H1 (cell line): Measurements from ENCODE around the gene TSPEAR.

Source experiments
- CEBPB ChIP-seq: IDR thresholded peaks from 2 replicates; pipeline ENCODE4 v1.6.1; 2012; ENCODE audit warnings: low read depth, low read length
- CTCF ChIP-seq, 3 experiments: IDR thresholded peaks; 1 replicate in 2 of 3; 2 replicates in 1 of 3; pipeline versions ENCODE4 v1.5.1 to v1.6.1; 2011; ENCODE audit warnings: low read length in 3 of 3, mild to moderate bottlenecking in 3 of 3, inconsistent platforms in 2 of 3, low read depth in 1 of 3, moderate library complexity in 1 of 3; ENCODE audit not compliant: insufficient read depth in 1 of 3; ENCODE audit errors: control extremely low read depth in 1 of 3
- MAFK ChIP-seq: IDR thresholded peaks from 2 replicates; pipeline ENCODE4 v1.6.1; 2012; ENCODE audit warnings: low read depth, mild to moderate bottlenecking, improper control_type of control experiment, low read length
- POLR2A ChIP-seq, 2 experiments: IDR thresholded peaks; 1 replicate in 1 of 2; 2 replicates in 1 of 2; pipeline ENCODE4 v1.6.1; 2011; ENCODE audit warnings: low read depth in 2 of 2, low read length in 2 of 2, mild to moderate bottlenecking in 2 of 2; ENCODE audit errors: control extremely low read depth in 1 of 2
- POLR2AphosphoS5 ChIP-seq: IDR thresholded peaks from 2 replicates; pipeline ENCODE4 v1.6.1; 2011; ENCODE audit warnings: low read depth, low read length
- SIRT6 ChIP-seq: IDR thresholded peaks from one replicate; pipeline ENCODE4 v1.7.1; 2012; ENCODE audit warnings: low read length, inconsistent platforms
- SP1 ChIP-seq: IDR thresholded peaks from 2 replicates; pipeline ENCODE4 v1.6.1; 2011; ENCODE audit warnings: low read depth, low read length
- YY1 ChIP-seq: IDR thresholded peaks from 2 replicates; pipeline ENCODE4 v1.6.1; 2011; ENCODE audit warnings: low read depth, mild to moderate bottlenecking, low read length

- TF ChIP-seq CTCF (IDR thresholded peaks at IDR 0.05; ENCODE audit: control extremely low read depth in 1 of 3, insufficient read depth in 1 of 3, low read depth in 1 of 3, low read length in 3 of 3) (no peak), CEBPB (no peak), YY1 (no peak), MAFK (no peak), SP1 (no peak), SIRT6 (no peak), POLR2AphosphoS5 (no peak), POLR2A (IDR thresholded peaks at IDR 0.05; ENCODE audit: control extremely low read depth in 1 of 2, low read depth in 2 of 2, low read length in 2 of 2) (no peak)
Observed at GRCh38 chr21:44477131-44477530, 234.2 kb downstream of the TSPEAR start.
